Neutrophil (primary cell): ENCODE data around the gene TMEM108.

Source experiments
- H3K27ac ChIP-seq: fragments of 200-600 bp; sonication (generic); 2 replicates; pipeline ENCODE4 v1.5.1; 2016; ENCODE audit warnings: mild to moderate bottlenecking, moderate library complexity
- H3K27me3 ChIP-seq: fragments of 200-600 bp; sonication (generic); 2 replicates; pipeline ENCODE4 v1.6.0; 2016; ENCODE audit warnings: mild to moderate bottlenecking
- H3K36me3 ChIP-seq: fragments of 200-600 bp; sonication (generic); 2 replicates; pipeline ENCODE4 v1.5.1; 2017
- H3K4me1 ChIP-seq, 2 experiments: fragments of 200-600 bp in 1 of 2; sonication (generic) in 1 of 2; 1 replicate in 1 of 2; 2 replicates in 1 of 2; pipeline versions ENCODE4 v1.5.1 to v1.6.1; 2013 to 2016; ENCODE audit warnings: low read depth in 1 of 2, low read length in 1 of 2, mild to moderate bottlenecking in 1 of 2, moderate library complexity in 1 of 2; ENCODE audit not compliant: control insufficient read depth in 1 of 2, insufficient read depth in 1 of 2
- H3K4me3 ChIP-seq, 2 experiments: fragments of 200-600 bp in 1 of 2; sonication (generic) in 1 of 2; 1 replicate in 1 of 2; 2 replicates in 1 of 2; pipeline ENCODE4 v1.5.1; 2013 to 2016; ENCODE audit warnings: low read depth in 1 of 2, low read length in 1 of 2, mild to moderate bottlenecking in 1 of 2, moderate library complexity in 1 of 2
- H3K9me3 ChIP-seq: fragments of 200-600 bp; sonication (generic); 2 replicates; pipeline ENCODE4 v1.5.1; 2016
- CTCF ChIP-seq: fragments of 200-600 bp; sonication (generic); IDR thresholded peaks from 2 replicates; pipeline ENCODE4 v1.5.1; 2016; ENCODE audit warnings: antibody characterized with exemption

Gene TMEM108

GRCh38 chr3:133119176-133119575 is 81.0 kb downstream of the TMEM108 start:
- Histone ChIP-seq H3K9me3 (no peaks in the 10 kb centered on the region), H3K36me3 (no peaks in the 10 kb centered on the region), H3K27ac (no peak overlapping the region), H3K4me3 (no peak overlapping the region), H3K27me3 (peaks cover 5% of the 10 kb centered on the region), H3K4me1 (no peaks in the 10 kb centered on the region)
- TF ChIP-seq CTCF, result no peak

- Histone ChIP-seq H3K27ac (no peak overlapping the region), H3K27me3 (peaks cover 17% of the 10 kb centered on the region), H3K9me3 (no peaks in the 10 kb centered on the region), H3K4me1 (no peaks in the 10 kb centered on the region), H3K4me3 (no peak overlapping the region), H3K36me3 (no peaks in the 10 kb centered on the region)
- no peak for TF ChIP-seq CTCF
Observed at GRCh38 chr3:133121450-133121849, 83.3 kb downstream of the TMEM108 start.

DNA sequence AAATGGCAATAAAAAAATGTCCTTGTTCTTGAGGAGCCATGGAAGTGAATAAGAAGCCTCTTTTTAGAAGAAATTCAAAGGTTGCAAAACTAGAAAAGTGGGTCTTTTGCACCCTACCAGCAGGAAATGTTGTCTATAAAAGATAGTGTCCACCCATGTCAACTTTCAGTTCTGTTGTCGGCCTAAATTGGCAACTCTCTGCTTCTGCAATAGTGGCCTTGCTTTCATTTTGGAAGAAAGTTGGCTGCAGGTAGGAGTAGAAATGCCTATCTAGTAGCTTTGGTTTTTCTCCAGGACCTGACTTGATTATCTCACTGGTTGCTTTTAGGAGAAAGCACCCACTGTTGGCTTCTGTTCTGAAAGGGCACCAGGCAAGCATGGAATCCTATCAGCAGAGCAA is 85.4 kb downstream of the TMEM108 start:
- Histone ChIP-seq H3K36me3 (no peaks in the 10 kb centered on the region), H3K4me3 (no peak overlapping the region), H3K27me3 (peaks cover 17% of the 10 kb centered on the region), H3K9me3 (no peaks in the 10 kb centered on the region), H3K4me1 (no peaks in the 10 kb centered on the region), H3K27ac (no peak overlapping the region)
- TF ChIP-seq CTCF, result no peak

- no peak overlapping the region for H3K27ac ChIP-seq
- H3K27me3 ChIP-seq, result peaks cover 17% of the 10 kb centered on the region
- TF ChIP-seq CTCF, result no peak
- H3K4me3 ChIP-seq, result no peak overlapping the region
- no peaks in the 10 kb centered on the region for H3K36me3 ChIP-seq
- H3K9me3 ChIP-seq, result no peaks in the 10 kb centered on the region
- H3K4me1 ChIP-seq, result no peaks in the 10 kb centered on the region
Observed at GRCh38 chr3:133124511-133124910, 86.3 kb downstream of the TMEM108 start.

DNA sequence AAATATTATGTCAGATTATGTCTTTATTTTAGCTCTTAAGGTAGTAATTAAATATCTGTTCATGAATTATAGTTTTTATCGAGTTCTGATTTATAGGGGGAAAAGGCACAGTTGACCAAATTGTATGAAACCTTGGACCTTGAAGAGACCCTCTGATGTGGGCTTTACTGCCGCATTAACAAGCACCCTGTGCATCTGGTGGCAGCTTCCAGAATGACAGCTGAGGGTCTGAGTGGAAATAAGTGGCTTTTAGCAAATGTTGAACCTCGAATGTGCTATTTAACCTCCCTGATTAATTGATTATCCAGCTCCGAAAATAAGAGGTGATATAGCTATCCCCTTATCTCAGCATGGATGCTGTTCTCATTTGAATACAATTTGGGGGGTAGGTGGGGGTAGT is 87.0 kb downstream of the TMEM108 start:
- no peaks in the 10 kb centered on the region for H3K9me3 ChIP-seq
- H3K4me1 ChIP-seq, result no peaks in the 10 kb centered on the region
- H3K27ac ChIP-seq, result no peak overlapping the region
- TF ChIP-seq CTCF, result no peak
- H3K27me3 ChIP-seq, result peaks cover 17% of the 10 kb centered on the region
- H3K4me3 ChIP-seq, result no peak overlapping the region
- no peaks in the 10 kb centered on the region for H3K36me3 ChIP-seq

GRCh38 chr3:133125802-133126201 is 87.6 kb downstream of the TMEM108 start:
- H3K9me3 ChIP-seq, result no peaks in the 10 kb centered on the region
- H3K27ac ChIP-seq, result no peak overlapping the region
- peaks cover 17% of the 10 kb centered on the region for H3K27me3 ChIP-seq
- no peak overlapping the region for H3K4me3 ChIP-seq
- H3K4me1 ChIP-seq, result no peaks in the 10 kb centered on the region
- TF ChIP-seq CTCF, result no peak
- H3K36me3 ChIP-seq, result no peaks in the 10 kb centered on the region
